Islet precursor cell (in vitro differentiated cells): ENCODE data around the gene SRXN1.

Source experiments
- DNase-seq: peaks from one replicate; pipeline ENCODE4 v3.0.0-alpha.2; 2018

Gene SRXN1

DNA sequence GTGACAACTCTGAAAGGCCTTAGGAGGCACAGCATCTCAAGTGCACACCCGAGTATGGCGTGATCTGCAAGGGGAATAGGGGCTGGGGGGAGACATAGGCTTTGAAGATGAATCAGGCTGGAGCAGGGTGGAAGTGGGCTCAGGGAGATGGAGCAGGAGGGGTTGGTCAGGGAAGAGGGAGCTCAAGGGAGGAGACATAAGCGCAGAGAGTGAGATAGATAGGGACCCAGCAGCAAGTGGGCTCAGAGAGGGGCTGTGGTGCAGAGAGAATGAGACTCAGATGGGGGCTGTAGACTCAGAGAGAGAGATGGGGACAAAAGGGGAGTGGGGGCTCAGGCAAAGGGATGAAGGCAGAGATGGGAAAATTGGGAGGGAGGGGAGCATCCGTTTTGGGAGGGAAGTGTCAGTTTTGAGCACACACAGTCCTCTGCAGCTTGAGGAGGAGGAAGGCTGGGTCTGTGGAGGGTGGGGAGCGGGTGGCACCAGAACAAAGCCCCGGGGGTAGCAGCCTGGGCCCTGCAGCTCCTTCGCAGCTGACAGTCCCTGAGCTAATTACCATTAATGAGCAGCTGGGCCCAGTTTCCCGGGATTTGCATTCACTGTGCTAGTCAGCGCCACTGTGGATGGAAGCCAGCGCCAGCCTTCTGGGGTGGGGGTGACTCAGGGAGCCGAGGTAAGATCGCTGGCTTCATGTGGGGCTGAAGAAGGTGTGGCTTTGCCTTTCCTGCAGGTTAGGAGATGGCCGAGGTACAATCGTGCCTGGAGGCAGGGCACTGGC is 18.7 kb downstream of the SRXN1 start:
- no peak for DNase-seq

DNA sequence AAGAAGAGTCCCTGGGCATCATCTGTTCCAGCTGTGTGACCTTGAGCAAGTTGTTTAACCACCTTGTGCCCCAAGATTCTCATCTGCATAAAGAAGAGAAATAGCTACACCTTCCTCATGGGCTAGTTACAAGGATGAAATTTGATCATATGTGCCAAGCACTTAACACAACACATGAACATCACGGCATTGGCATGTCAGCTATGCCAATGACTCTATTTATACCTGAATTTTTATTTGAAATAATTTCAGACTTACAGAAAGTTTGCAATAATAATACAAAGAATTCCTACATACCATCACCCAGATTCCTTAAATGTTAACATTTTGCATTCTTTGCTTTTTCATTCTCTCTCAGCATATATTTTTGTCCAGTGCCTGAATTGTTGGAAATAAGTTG is 21.9 kb downstream of the SRXN1 start:
- DNase-seq, result no peak

DNA sequence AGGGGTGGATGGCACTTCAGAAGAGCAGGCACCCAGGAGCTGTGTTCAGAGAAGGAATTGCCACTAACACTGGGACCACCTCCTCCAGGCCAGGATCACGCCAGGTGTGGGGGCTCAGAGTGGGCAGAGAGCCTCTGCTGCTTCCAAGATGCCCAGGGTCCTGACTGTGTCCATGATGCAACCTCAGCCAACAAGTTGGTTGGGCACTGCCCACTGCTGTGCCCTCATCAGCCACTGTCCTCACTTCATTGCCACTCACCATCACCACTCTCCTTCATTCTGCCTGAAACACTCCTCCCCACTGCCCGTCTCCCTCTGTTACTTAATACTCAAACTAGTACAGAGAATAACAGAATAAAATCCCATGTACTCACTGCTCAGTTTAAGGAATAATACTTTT is 26.4 kb downstream of the SRXN1 start:
- DNase-seq, result no peak

DNA sequence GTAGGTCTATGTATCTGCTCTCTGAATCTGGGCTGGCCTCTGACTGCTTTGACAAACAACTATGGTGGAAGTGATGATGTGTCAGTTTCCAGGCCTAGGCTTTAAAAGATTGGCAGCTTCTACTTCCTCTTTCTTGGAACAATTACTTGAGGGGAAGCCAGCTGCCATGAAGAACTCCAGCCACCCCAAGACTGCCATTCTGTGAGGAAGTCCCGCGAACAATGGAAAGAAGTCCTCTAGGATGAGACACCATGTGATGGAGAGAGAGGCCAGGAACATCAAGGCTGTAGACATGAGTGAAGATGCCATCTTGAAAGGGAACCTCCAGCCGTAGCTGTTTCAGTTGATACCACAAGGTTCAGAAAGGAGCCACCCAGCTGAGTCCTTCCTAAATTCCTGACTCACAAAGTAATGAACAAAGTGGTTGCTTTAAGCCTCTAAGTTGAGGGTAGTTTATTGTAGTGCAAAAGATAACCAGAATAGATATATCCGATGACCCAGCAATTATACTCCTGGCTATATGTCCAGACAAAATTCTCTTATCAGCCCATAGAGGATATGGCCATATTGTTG is 27.6 kb downstream of the SRXN1 start:
- no peak for DNase-seq

DNA sequence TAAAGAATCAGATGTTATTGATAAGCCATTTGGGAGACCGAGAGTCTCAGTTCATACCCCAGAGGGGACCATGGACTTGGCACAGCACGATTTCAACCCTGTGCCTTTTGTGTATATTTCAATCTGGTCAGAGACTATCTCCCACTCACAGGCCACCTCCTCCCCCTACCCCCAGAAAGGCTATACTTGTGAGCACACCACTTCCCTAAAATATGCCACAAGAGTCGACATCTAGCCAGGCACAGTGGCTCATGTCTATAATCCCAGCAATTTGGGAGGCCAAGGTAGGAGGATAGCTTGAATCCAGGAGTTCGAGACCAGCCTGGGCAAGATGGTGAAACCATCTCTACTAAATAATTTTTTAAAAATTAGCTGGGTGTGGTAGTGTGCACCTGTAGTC is 29.3 kb downstream of the SRXN1 start:
- DNase-seq, result no peak

DNA sequence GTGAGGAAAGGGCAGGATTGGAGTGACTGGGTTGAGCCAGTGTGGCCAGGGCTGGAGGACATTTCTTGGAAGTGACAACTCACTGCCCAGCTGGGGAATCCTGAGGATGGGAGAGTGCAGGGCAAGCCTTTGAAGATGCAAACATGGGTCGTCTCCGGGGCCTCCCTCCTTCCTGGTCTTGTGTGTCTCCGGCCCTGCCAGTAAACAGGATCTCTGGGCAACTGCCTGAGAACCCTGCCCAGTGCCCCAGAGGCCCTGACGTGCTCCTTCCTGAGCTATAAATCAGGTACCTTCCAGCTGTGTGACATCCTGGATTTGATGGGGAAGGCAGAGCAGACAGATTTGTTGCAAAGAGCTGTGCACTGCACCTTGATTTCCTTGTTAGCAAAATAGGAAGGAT is 30.0 kb downstream of the SRXN1 start:
- no peak for DNase-seq

DNA sequence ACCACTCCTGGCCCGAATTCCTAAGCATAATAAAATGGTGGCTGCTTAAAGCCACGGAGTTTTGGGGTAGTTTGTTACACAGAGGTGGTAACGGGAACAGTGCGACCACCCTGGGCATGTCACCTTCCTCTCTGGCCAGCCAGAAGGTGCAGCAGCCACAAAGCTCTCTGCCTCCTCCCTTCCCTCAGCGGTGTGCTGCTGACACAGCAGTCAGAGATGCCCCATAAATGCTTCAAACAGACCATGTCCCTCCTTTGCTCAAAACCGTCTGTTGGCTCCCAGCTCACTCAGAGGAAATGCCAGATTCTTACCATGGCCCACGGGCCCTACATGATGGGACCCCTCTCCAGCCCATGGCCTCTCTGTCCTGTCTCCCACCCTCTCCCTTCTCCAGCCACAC is 30.8 kb downstream of the SRXN1 start:
- no peak for DNase-seq

DNA sequence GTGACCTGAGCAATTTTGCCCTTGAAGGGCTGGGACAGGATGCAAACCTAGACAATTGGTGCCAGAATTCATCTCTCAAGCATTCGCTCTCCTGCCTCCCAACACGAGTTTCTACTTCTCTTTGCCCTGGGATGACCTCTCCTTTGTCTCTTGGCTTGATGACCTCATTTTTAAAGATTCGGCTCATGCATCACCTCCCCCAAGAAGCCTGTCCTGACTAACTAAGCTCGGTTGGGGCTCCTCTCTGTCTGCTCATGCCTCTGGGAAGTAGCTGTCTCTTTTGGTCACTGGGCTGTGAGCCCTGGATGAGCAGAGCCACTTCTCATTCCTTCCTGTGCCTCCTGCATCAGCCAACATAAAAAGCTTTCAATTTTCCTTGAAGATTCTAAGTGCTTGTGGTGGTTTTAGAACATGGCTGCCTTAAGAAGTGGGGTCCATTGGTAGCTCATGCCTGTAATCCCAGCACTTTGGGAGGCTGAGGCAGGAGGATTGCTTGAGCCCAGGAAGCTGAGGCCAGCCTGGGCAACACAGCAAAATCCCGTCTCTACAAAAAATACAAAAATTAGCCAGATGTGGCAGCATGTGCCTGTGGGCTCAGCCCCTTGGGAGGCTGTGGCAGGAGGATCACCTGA is 31.8 kb downstream of the SRXN1 start:
- DNase-seq, result peak; percentile 82

DNA sequence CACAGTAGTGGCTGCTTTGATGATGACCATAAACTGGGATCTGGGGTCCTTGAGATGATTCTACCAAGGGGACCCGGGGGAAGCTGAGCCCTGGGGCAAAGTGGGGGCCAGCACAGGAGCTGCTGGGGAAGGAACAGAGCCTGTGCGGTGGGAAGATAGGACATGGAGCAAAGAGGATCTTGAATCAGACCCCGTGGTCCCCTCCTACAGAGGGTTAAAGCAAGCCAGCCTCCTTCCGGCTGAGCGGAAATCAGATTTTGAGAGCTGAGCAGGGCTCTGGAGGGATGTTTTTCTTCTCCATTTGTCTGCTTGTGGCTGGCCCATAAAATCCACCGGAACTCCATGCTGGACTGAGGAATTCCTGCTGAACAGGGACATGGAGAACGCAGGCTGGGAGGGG is 32.8 kb downstream of the SRXN1 start:
- no peak for DNase-seq

DNA sequence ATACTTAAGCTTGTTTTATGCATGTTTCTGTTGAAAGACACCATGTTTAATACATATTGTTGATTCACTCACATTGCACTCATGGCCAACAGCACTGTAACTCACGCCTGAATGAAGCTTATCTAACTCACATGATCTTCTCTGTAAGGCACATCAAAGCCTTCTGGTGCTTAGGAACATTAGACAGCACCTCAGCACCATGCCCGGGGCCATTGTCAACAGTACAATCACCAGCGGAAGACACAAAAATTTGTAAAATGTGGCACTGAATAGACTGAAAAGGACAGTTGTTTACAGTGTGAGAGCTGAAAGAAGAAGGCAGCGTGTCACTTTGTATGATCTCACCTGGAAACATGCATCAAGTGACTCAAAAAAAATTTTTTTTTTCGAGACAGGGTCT is 34.0 kb downstream of the SRXN1 start:
- DNase-seq, result peak; percentile 84

DNA sequence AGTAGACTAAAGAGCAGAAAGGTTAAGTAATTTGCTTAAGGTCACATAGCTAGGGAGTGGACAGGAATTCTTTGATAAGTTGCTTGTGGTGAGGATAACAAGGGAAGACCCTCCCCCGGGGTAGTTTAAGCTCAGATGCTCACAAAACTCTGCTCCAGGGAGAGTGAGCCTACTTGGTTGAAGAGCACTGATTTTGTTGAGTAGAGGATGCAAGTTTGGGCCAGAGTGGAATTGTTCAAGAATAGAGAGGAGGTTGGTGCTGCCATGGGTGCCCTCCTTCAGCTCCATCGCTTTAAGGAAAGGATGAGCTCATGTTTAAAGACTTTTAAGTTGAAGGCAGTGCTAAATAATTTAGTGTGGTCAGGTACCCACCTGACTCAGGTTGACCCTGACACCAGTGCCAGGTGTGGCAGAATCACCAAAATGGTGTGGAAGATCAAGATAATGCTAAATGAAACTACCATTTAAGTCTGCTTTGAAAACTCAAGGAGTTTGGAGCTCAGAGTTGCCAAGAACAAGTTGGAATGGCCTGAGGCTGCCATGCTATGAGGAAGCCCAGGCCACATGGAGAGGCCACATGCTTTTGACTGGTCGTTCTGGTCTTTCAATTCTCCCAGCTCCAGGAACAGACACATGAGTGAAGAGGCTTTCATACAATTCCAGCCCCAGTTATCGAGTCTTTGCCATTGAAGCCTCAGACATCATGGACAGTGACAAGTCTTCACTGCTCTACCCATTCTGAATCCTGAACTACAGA is 34.9 kb downstream of the SRXN1 start:
- DNase-seq, result no peak

DNA sequence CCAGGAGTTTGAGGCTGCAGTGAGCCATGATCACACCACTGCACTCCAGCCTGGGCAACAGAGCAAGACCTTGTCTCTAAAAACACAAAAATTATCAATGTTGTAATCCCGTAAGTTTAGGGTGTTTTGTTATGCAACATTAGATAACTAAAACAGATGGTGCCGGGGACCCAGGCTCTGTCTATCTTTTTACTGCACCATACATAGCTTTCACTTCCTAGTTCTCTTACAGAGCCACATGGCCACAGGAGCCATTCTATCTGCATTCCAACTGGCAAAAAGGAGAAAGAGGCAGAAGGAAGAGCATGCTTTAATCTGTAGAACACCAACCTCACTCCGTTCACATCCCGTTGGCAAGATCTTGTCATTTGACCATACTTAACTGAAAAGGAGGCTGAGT is 37.5 kb downstream of the SRXN1 start:
- DNase-seq, result no peak

DNA sequence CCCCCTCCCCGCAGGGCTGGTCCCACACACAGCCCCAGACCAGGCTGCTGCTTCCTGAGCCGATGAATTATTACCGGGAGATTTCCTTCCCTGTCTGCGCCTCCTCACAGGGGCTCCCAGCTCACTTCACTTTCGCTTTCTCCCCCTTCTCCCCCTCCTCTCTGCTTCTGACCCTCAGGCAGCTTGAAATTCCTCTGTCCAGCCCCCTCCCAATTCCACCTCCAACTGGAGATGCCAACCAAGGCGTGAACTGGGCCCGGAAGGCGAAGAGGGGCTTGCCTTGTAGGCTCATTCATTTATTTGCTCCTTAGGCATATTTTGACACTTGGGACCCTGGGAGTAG is 41.2 kb downstream of the SRXN1 start:
- DNase-seq, result peak; percentile 74

DNA sequence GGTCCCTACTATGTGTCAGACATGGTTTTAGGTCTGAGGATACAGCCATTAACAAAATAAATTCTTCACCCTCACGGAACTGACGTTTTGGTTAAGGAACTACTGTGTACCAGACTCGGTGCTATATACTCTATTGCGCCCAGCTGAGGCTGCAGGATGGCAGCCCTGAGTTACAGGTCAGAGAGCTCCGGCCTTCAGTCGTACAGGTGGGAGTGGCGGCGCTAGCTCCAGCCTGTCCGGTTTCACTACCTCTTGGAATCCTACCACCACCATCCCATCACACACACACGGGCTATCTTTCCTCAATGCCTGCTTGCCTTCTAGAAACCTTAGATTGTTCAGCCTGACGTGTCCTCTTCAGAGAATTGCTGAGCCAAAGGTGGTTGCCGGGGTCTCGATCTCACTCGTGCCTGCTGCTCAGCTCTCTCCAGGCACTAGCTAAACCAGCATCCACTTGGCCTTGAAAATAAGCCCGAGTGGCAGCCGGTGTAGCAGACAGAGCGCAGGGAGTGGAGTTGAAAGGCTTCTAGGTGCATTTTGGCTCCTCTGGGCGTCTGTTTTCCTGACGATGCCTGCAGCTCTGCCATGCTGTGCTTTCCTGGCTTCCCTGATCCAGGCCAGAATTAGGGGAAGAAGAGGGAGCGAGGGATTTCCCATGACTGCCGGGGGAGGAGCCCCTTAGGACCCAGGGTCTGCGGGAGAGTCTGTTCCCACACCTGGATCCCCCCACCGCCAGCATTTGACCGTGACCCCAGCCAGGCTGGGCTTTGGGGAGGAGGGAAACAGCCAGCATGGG is 41.8 kb downstream of the SRXN1 start:
- no peak for DNase-seq

DNA sequence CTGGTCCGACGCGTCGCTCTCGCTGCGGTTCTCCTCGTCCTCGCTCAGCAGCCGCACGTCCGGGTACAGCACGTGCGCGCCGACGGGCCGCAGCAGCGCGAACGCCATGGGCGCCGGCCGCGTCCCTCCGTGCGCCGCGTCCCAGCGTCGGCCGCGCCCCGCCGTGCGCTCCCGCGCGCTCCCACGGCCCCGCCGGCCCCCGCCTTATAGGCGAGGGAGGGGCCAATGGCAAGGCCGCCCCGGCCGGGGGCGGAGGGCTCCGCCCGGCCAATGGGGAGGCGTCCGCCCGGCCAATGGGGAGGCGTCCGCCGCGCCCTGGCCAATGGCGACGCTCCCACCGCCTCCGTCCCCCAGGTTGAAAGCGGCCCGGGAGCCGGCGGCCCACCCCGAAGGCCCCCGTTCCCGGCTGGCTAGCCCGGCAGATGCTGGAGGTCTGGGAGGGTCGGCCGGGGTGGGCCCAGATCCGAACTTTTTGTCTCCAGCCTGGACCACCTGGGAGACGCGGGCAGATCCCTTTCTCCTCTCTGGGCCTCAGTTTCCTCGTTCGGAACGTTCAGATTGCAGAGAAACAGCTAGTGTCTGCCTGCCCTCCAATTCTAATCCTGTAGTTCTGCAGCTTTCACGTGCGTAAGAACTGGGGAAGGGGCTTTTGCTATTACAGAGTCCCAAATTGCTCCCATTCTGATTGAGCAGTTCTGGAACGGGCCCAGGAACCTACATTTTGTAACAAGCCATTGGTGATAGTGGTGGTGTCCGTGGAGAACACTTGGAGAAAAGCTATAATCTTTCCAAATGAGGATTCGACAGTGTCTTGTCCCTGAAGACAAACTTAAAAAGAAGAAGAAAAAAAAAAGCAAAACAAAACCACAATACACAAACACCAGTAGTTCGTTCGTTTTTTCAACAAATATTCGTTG is 42.6 kb downstream of the SRXN1 start, which contains the start of gene TCF15:
TSS of gene TCF15 (minus strand) at position 180 of the 917 bp plus-strand sequence. CDS start at position 108, 72 bp downstream.
- peak; percentile 69 for DNase-seq

DNA sequence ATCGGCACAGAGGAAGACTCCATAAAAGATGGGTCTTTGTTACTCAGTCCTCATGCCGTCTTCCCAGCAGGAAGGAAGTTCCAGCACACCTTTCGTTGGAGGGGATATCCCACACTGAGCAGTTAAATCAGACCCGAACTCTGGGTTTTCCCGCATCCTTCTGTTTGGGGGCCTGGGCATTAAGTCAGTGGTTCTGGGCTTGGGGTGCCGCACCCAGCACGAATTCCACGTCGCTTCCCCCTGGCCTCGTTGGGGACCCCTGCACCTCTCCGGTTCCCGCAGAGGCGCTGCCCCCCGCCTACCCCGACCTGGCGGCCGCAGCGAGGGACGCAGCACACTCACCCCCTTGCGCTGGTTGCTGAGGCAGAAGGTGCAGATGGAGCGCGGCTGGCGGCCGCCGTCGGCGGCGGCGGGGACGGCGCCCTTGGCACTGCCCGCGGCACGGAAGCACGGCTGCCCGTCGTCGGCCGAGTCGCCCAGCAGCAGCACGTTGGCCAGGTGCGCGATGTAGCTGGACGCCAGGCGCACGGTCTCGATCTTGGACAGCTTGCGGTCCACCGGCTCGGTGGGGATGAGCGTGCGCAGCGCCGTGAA is 43.5 kb downstream of the SRXN1 start:
- no peak for DNase-seq

DNA sequence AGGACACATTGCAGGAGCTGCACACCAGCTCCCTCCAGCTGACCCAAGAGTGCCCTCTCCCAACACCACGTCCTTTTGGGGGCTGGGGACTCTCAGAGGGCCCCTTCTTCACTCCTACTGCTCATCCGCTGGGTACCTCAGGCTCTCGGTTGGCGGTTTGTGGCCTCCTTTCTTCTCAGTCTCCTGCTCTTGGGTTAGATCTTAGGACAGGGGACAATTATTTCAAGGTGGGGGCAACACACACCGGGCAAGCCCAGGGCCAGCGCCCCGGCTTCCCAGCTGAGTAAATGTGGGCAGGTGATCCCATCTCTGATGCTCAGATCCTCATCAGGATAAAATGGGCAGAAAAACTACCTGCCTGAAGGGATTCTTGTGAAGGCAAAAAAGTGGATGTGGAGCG is 44.0 kb downstream of the SRXN1 start:
- DNase-seq, result no peak

DNA sequence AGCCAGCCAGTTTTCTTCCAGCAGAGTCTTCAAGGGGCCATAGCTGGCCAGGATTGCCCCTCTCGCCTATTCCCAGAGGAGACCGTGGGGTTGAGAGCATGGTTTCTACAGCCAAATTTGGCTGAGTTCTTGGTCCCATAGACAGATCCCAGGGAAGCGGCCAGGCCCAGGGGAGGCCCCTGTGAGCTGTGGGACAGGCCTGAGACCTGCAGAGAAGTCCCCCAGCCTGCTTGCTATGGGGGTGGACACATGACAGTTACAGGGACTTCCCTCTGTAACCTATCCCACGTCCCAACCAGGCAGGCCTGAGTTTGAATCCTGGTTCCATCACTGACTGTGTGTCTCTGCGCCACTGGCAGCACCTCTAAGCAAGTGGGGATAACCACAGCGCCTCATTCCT is 45.5 kb downstream of the SRXN1 start:
- no peak for DNase-seq

DNA sequence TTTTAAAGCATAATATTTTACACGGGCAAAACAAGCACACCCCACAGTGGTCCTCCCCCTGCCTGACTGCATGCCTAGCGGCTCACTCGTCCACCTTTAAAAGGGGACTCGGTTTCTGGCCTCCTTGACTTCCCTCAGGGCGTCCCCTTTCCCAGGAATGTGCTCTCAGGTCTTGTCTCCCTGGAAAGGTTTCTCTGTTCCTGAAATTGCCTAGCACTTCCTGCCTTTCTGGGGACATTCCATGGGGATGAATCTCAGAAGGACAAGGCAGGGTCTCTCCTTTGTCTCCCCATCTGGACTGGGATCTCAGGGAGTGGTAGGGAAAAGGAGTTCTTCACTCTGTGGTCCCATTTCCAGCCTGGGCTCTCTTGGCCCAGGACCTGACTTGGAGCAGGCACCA is 47.8 kb downstream of the SRXN1 start:
- peak; percentile 95 for DNase-seq

DNA sequence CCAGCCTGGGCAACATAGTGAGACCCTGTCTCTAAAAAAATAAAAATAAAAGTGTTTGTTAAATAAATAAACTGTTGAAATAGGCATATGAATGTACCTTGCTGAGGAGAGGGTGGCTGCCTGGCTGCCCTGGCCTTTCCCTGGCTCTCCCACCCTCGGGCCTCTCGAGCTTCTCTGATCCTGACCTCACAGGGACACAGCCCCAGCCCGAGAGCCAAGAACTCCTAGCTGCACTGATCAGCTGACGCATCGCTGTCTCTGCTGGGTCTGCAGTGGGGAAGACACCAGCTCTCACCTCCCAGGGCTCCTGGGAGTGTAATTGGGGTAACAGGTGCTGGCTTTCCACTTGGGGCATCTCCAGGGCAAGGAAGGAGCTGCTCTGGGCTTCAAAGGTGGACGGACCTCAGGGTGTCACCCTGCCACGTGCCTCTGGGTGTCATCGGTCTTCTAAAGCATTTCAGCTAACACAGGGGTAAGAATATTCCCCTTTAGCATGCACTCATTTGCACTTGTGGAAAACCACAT is 49.8 kb downstream of the SRXN1 start:
- peak; percentile 48 for DNase-seq
